Activated naive CD8-positive, alpha-beta T cell (primary cell): ENCODE measurements around the gene CAPN1.
"Not testable (repeated sequence)": the region's sequence is repeated elsewhere in the genome, so short reads cannot be mapped to it uniquely, and the experiment has no call there.

Source experiments
- H3K27ac Mint-ChIP-seq: one replicate; pipeline ENCODE4 v1.8.0; 2021; ENCODE audit warnings: mixed read lengths
- H3K27me3 Mint-ChIP-seq: one replicate; pipeline ENCODE4 v1.8.0; 2021; ENCODE audit warnings: mixed read lengths
- H3K36me3 Mint-ChIP-seq: one replicate; pipeline ENCODE4 v1.8.0; 2021; ENCODE audit warnings: mixed read lengths
- H3K4me1 Mint-ChIP-seq: one replicate; pipeline ENCODE4 v1.8.0; 2021; ENCODE audit warnings: low read depth, mixed read lengths
- H3K4me3 Mint-ChIP-seq: one replicate; pipeline ENCODE4 v1.8.0; 2021; ENCODE audit warnings: mild to moderate bottlenecking, mixed read lengths
- H3K9me3 Mint-ChIP-seq: one replicate; pipeline ENCODE4 v1.8.0; 2021; ENCODE audit warnings: low read depth, mixed read lengths

CAPN1 gene

DNA sequence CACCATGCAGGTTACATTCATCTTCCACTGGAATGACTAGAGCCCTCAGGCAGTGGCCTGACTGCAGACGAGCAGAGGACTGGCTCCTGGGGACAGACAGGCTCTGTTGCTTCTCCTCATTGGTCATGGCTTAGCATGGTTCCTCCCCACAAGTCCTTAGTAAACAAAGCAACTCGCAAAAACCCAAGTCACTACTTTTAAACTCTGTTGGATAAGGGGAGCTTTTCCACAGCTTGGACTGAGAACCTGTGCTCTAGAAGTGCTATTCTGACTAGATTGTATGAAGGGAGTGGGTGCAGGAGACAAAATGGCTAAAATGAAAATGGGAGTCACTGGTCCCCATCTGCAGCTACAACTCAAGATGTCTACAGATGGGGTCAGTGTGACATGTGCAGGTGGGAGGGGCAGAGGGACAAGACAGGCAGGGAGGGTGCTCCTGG, 7.1 kb upstream of the CAPN1 start:
- not testable (repeated sequence) for H3K4me1 Mint-ChIP-seq, H3K9me3 Mint-ChIP-seq, H3K36me3 Mint-ChIP-seq, H3K4me3 Mint-ChIP-seq, H3K27ac Mint-ChIP-seq, H3K27me3 Mint-ChIP-seq

DNA sequence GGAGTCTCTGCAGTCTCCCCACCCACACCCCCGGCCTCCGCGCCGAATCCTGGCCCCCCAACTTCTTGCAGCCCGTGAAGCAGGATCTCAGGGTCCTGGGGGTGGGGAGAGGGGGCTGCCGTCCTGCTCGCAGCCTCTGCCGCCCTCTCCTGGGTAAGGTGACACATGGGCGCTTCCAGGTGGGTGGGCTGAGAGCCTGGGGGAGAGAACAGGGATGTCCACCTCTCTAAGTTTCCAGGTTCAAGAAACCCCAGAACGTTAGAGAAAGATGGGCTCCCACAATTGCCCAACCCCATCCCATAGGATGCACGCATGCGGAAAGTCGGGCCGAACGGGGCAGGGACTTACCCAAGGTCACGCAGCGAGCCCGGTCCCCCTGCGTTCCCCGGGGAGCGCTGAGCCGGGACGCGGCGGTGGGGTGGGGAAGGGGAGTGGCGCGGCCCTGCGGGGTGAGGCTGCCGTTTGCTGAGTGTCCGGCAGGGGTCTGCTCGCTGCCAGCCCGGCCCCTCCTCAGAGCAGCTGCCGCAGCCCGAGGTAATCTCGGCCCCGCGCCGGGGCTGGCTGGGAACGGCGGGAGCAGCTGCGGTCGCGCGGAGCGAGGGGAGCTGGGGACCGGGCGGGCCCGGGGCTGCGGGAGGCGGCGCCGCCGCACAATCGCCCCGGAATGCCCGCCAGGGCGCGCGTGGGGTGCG, 705 bp upstream of the CAPN1 start:
- H3K36me3 Mint-ChIP-seq: no peaks in the 10 kb centered on the region
- no peaks in the 10 kb centered on the region for H3K27me3 Mint-ChIP-seq
- peak overlapping the region; percentile 89 for H3K4me3 Mint-ChIP-seq
- H3K9me3 Mint-ChIP-seq: no peaks in the 10 kb centered on the region
- H3K4me1 Mint-ChIP-seq: peaks cover 21% of the 10 kb centered on the region
- H3K27ac Mint-ChIP-seq: peak overlapping the region; percentile 70

DNA sequence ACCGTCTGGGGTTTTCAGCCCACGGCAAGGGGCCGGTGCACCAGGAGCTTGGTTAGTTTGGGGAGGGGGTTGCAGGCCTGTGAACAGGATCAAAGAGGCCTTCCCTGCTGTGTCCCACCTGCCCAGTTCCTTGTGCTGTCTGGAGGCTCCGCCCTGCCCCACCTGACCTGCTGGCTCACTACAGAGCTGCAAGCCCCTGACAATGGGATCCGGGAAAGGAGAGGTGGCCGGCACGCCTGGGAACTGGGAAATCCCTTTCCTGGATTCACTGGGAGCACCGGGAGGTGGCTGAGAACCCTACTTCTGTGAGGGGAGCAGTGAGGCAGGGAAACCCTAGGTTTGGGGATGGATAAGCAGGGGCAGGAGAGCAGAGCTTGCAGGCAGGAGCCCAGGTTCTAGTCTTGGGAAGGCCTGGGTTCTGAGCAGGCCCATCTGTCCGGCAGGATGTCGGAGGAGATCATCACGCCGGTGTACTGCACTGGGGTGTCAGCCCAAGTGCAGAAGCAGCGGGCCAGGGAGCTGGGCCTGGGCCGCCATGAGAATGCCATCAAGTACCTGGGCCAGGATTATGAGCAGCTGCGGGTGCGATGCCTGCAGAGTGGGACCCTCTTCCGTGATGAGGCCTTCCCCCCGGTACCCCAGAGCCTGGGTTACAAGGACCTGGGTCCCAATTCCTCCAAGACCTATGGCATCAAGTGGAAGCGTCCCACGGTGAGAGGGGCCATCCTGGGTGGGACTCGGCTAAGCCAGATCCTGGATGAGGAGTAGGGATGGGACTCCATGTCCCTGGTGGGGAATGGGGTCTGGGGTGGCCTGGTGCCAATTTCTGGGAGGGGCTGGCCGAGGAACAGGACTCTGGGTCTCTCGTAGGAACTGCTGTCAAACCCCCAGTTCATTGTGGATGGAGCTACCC, 786 bp downstream of the CAPN1 start:
- peak overlapping the region; percentile 61 for H3K27ac Mint-ChIP-seq
- H3K9me3 Mint-ChIP-seq: no peaks in the 10 kb centered on the region
- no peaks in the 10 kb centered on the region for H3K27me3 Mint-ChIP-seq
- peaks cover 21% of the 10 kb centered on the region for H3K4me1 Mint-ChIP-seq
- H3K4me3 Mint-ChIP-seq: peak overlapping the region; percentile 82
- H3K36me3 Mint-ChIP-seq: no peaks in the 10 kb centered on the region

DNA sequence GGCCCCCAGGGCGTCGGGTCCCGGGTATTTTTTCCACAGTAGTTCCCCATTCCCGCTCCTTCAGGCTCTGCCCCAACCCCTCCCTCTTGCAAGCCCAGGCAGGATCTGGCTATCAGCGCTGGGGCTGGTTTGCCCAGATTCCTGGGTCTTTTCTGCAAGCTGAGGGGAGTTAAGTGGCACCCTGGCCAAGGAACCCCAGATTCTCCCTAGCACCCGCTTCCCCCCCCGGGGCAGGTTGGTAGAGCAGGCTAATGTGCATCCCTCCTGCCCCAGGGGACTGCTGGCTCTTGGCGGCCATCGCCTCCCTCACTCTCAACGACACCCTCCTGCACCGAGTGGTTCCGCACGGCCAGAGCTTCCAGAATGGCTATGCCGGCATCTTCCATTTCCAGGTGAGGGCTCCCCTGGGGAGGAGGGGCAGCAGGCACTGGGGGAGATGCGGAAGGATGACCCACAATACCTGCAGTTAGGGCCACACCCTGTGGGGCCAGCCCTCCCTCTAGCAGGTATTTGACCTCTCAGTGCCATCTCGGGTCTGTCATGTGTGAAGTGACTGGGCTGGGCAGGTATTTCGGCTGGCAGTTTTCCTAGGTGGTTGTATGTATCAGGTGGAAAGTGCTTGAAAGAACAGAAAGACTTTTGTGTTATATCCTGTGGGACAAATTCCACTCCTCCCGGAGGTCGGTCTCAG, 1.6 kb downstream of the CAPN1 start:
- Mint-ChIP-seq H3K27me3 (no peaks in the 10 kb centered on the region), H3K36me3 (no peaks in the 10 kb centered on the region), H3K9me3 (no peaks in the 10 kb centered on the region), H3K4me3 (peak overlapping the region; percentile 82), H3K4me1 (peaks cover 21% of the 10 kb centered on the region), H3K27ac (no peak overlapping the region)

DNA sequence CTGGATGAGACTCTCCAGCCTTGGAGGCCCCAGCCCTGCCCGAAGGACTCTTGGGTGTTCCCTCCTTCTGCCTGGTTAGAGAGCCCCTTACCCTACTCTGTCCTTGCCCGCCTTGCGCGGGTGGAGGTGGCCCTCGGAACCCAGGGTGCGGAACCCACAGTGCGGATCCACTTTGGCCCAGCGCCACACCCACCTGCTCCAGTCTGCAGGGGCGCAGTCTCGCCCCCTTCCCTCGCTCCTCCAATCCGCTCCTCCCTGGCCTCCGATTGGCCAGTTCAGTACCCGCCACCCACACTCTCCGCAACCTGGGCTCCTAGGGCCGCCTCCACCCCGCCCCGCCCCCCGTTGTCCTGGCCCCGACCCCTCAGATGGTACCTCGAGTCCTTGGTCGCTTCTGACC, 2.4 kb downstream of the CAPN1 start:
- no peaks in the 10 kb centered on the region for H3K9me3 Mint-ChIP-seq
- peaks cover 21% of the 10 kb centered on the region for H3K4me1 Mint-ChIP-seq
- no peak overlapping the region for H3K27ac Mint-ChIP-seq
- no peaks in the 10 kb centered on the region for H3K27me3 Mint-ChIP-seq
- peak overlapping the region; percentile 51 for H3K4me3 Mint-ChIP-seq
- H3K36me3 Mint-ChIP-seq: no peaks in the 10 kb centered on the region

DNA sequence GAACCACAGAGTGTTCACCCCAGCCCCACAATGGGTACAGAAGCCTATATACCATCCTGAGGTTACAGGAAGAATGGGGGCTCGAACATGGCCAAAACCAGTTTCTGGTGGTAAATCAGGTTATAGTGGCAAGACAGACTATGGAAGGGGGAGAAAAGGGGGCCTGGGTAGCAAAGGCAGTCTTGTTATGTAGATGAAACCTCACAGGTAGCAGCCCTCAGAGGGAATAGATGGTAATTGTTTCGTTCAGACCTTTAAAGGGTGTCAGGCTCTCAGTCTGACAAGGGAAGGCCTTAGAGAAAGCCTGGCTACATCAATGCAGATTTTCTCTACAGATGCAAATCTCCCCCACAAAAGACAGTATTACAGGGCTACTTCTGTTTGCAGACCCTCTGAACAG, 3.4 kb downstream of the CAPN1 start:
- Mint-ChIP-seq H3K27me3 (no peaks in the 10 kb centered on the region), H3K9me3 (no peaks in the 10 kb centered on the region), H3K4me3 (no peak overlapping the region), H3K4me1 (peaks cover 21% of the 10 kb centered on the region), H3K27ac (no peak overlapping the region), H3K36me3 (peaks cover 7% of the 10 kb centered on the region)

DNA sequence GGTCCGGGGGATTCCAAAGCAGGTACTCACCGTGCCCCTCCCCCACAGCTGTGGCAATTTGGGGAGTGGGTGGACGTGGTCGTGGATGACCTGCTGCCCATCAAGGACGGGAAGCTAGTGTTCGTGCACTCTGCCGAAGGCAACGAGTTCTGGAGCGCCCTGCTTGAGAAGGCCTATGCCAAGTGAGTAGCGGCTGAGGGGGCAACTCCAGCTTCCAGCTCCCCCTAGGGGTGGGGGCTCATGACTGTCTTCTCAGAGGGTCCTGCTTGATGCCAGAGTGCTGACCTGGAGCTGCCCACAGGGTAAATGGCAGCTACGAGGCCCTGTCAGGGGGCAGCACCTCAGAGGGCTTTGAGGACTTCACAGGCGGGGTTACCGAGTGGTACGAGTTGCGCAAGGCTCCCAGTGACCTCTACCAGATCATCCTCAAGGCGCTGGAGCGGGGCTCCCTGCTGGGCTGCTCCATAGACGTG, 4.2 kb downstream of the CAPN1 start:
- Mint-ChIP-seq H3K36me3 (peaks cover 7% of the 10 kb centered on the region), H3K27ac (no peak overlapping the region), H3K4me1 (peaks cover 19% of the 10 kb centered on the region), H3K9me3 (no peaks in the 10 kb centered on the region), H3K27me3 (no peaks in the 10 kb centered on the region), H3K4me3 (no peak overlapping the region)

DNA sequence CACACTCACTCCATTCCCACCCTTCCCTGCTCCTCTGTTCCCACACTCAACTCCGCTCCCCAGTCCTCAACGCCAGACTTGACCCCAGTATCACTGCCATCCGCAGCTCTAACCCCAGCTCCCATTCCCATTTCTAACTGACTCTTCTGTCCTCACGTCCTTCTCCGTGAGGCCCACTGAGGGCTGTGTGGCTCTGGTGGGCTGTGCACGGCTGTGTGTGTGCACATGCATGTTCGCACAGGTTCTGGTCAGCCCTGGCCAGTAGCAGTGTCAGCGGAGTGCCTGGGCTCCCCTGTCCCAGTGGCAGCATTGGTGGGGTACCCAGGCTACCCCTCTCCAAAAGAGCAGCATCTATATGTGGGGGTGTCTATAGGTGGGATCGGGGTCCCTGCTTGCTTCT, 5.0 kb downstream of the CAPN1 start:
- Mint-ChIP-seq H3K27ac (no peak overlapping the region), H3K4me3 (no peak overlapping the region), H3K27me3 (no peaks in the 10 kb centered on the region), H3K4me1 (peaks cover 18% of the 10 kb centered on the region), H3K36me3 (peaks cover 7% of the 10 kb centered on the region), H3K9me3 (no peaks in the 10 kb centered on the region)

DNA sequence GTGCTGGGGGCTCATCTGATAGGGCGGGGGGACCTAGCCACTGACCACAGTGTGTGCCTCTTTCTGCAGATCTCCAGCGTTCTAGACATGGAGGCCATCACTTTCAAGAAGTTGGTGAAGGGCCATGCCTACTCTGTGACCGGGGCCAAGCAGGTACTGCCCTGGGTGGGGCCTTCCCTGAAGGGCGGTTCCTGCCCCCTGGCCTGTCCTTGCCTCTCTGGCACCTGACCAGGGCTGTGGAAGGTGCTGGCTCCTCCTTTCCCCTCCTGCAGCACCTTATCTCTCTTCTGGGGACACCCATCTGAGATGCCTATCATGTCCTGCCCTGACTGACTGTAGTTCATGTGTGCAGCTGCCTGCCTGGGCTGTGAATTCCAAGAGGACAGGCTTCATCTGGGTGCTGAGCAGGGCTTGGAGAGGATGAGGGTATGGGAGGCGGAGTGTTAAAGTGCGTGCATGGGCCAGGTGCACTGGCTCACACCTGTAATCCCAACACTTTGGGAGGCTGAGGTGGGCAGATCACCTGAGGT, 5.5 kb downstream of the CAPN1 start:
- Mint-ChIP-seq H3K4me1 (peaks cover 19% of the 10 kb centered on the region), H3K27me3 (no peaks in the 10 kb centered on the region), H3K36me3 (peaks cover 8% of the 10 kb centered on the region), H3K4me3 (no peak overlapping the region), H3K27ac (no peak overlapping the region), H3K9me3 (no peaks in the 10 kb centered on the region)

DNA sequence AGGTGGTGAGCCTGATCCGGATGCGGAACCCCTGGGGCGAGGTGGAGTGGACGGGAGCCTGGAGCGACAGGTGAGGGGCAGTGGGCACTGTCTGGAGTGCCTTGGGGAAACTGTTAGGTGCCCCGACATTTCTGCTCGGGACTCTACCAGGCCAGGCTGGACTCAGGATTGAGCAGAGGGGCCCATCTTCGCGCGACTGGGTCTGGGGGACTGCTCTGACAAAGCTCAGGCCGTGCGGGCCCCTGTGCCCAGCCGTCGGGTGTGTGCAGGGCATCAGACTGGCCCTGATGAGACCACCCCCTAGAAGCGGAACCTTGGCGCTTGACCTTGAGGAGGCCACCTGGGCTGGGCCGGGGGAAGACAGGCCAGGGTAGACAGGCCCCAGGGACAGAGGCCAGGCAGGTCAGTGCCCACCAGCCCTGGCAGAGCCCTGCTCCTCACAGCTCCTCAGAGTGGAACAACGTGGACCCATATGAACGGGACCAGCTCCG, 6.3 kb downstream of the CAPN1 start:
- Mint-ChIP-seq H3K4me1 (peaks cover 12% of the 10 kb centered on the region), H3K9me3 (no peaks in the 10 kb centered on the region), H3K27me3 (no peaks in the 10 kb centered on the region), H3K27ac (no peak overlapping the region), H3K4me3 (no peak overlapping the region), H3K36me3 (peaks cover 9% of the 10 kb centered on the region)

DNA sequence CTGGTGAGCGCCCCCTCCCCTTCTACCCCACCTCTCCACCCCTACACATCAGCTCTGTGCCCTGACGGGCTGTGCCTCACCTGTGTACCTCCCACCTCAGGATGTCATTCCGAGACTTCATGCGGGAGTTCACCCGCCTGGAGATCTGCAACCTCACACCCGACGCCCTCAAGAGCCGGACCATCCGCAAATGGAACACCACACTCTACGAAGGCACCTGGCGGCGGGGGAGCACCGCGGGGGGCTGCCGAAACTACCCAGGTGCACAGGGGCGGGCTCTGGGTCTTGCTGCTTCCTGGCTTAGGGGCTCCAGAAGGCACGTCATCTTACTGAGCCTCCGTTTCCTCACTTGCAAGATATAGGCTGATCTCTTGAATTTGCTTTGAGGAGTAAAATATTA, 6.8 kb downstream of the CAPN1 start:
- Mint-ChIP-seq H3K36me3 (peaks cover 9% of the 10 kb centered on the region), H3K27ac (no peak overlapping the region)

DNA sequence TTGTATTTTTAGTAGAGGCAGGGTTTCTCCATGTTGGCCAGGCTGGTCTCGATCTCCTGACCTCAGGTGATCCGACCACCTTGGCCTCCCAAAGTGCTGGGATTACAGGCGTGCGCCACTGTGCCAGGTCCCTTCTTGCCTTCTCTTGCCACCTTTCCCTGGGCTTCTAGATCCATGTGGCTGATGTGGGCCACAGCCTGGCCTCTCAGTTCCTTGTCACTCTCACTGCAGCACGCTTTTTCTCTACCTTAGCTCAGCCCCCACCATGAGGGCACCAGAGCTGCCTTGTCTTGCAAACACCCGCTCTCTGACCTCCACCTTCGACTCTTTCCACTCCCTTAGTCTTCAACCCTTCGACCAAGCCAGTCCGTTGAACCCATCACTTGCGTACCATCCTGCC, 7.5 kb downstream of the CAPN1 start:
- Mint-ChIP-seq H3K27me3 (no peaks in the 10 kb centered on the region), H3K36me3 (peaks cover 9% of the 10 kb centered on the region), H3K27ac (no peak overlapping the region), H3K4me1 (peaks cover 5% of the 10 kb centered on the region), H3K9me3 (no peaks in the 10 kb centered on the region), H3K4me3 (no peak overlapping the region)

More for the DNA sequence above, 6.8 kb downstream of the CAPN1 start:
- H3K4me1 Mint-ChIP-seq: peaks cover 9% of the 10 kb centered on the region
- no peaks in the 10 kb centered on the region for H3K27me3 Mint-ChIP-seq
- no peak overlapping the region for H3K4me3 Mint-ChIP-seq
- H3K9me3 Mint-ChIP-seq: no peaks in the 10 kb centered on the region

DNA sequence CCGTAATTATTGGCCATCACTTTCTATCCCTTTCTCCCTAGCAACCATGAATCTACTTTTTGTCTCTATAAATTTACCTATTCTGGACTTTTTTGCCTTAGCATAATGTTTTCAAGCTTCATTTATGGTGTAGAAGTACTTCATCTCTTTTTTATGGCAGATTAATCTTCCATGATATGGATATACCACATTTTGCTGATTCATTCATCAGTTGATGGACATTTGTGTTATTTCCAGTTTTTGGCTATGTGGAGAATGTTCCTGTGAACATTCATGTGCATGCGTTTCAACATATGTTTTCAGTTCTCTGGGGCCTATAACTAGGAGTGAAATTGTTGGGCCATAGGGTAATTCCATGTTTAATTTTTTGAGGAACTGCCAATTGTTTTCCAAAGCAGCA, 12.8 kb downstream of the CAPN1 start:
- no peaks in the 10 kb centered on the region for H3K27me3 Mint-ChIP-seq
- H3K4me3 Mint-ChIP-seq: no peak overlapping the region
- H3K27ac Mint-ChIP-seq: no peak overlapping the region
- H3K4me1 Mint-ChIP-seq: peaks cover 9% of the 10 kb centered on the region
- no peaks in the 10 kb centered on the region for H3K9me3 Mint-ChIP-seq
- H3K36me3 Mint-ChIP-seq: peaks cover 15% of the 10 kb centered on the region

DNA sequence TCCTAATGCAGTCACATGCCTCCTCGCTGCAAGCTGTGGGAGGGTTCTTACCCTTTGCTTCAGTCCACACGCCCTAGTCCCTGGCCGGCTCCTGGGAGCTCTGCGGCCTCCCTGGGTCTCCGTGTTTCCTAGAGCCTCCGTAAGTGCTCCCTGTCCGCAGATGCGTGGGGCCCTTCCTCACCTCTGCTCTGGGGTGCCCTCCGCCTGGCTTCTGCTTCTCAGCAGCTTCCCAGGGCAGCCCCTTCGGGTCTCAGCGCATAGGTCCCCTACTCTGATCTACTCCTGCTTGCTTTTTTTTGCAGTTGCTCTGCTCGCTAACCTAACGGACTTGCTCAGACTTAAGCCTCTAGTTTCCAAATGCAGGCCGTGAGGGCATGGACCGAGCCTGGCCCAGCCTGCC, 22.4 kb downstream of the CAPN1 start:
- no peak overlapping the region for H3K27ac Mint-ChIP-seq
- H3K4me3 Mint-ChIP-seq: no peak overlapping the region
- H3K36me3 Mint-ChIP-seq: peaks cover 6% of the 10 kb centered on the region
- H3K9me3 Mint-ChIP-seq: no peaks in the 10 kb centered on the region
- H3K27me3 Mint-ChIP-seq: no peaks in the 10 kb centered on the region
- H3K4me1 Mint-ChIP-seq: peaks cover 4% of the 10 kb centered on the region
